Umbilical cord (tissue), 2 donors: Measurements from ENCODE around the gene ERCC5. TPM values are rescaled to one million over a fixed set of nuclear protein-coding genes. Genes with fewer than 3 reads are reported as not detected.

Experiments used
- DNase-seq: peaks from one replicate; pipeline ENCODE4 v3.0.0-alpha.2; 2015; ENCODE audit warnings: low spot score
- total RNA-seq: library from RNA; depleted of rRNA; stranded (reverse); fragments of >200 nt; gene quantifications from one replicate; pipeline ENCODE4 v1.2.3, GENCODE V29; 2014; ENCODE audit warnings: low replicate concordance; ENCODE audit not compliant: insufficient read depth

Gene ERCC5
- total RNA-seq, 1 donor from 2014 or later = 63.3 TPM

- no peak for DNase-seq
Measured at GRCh38 chr13:102839462-102839861, 6.4 kb upstream of the ERCC5 start.

GRCh38 chr13:102845289-102845629 is 573 bp upstream of the ERCC5 start:
- no peak for DNase-seq

- DNase-seq = peak; percentile 48
Measured at GRCh38 chr13:102846261-102847015, 606 bp downstream of the ERCC5 start.

- DNase-seq = peak; percentile 38
Measured at GRCh38 chr13:102847272-102848234, 1.7 kb downstream of the ERCC5 start.

GRCh38 chr13:102848956-102849355 is 3.1 kb downstream of the ERCC5 start:
- DNase-seq = no peak

- no peak for DNase-seq
Measured at GRCh38 chr13:102852556-102852955, 6.7 kb downstream of the ERCC5 start.

- DNase-seq = no peak
Measured at GRCh38 chr13:102854675-102855074, 8.8 kb downstream of the ERCC5 start.

GRCh38 chr13:102856557-102856956 is 10.7 kb downstream of the ERCC5 start:
- DNase-seq = no peak

GRCh38 chr13:102862624-102863210 is 16.9 kb downstream of the ERCC5 start:
- DNase-seq = no peak

- no peak for DNase-seq
Measured at GRCh38 chr13:102863590-102863989, 17.8 kb downstream of the ERCC5 start.

GRCh38 chr13:102868366-102868936 is 22.6 kb downstream of the ERCC5 start:
- DNase-seq = no peak

- no peak for DNase-seq
Measured at GRCh38 chr13:102869948-102870676, 24.3 kb downstream of the ERCC5 start.

- DNase-seq = peak; percentile 58
Measured at GRCh38 chr13:102870677-102871415, 25.0 kb downstream of the ERCC5 start.

GRCh38 chr13:102872131-102872530 is 26.3 kb downstream of the ERCC5 start:
- no peak for DNase-seq

- DNase-seq = no peak
Measured at GRCh38 chr13:102872531-102872930, 26.7 kb downstream of the ERCC5 start.

- no peak for DNase-seq
Measured at GRCh38 chr13:102873653-102874052, 27.8 kb downstream of the ERCC5 start.

GRCh38 chr13:102875256-102875655 is 29.4 kb downstream of the ERCC5 start:
- DNase-seq = peak; percentile 20

- DNase-seq = no peak
Measured at GRCh38 chr13:102877303-102877702, 31.5 kb downstream of the ERCC5 start.

- DNase-seq = no peak
Measured at GRCh38 chr13:102878481-102878880, 32.6 kb downstream of the ERCC5 start.

- DNase-seq = no peak
Measured at GRCh38 chr13:102879793-102880499, 34.1 kb downstream of the ERCC5 start.
